SK-N-SH treated with all-trans-retinoic acid at 6 μM for 48 hours (cell line): Measurements from ENCODE around the gene SMC1B.

ENCODE experiments used
- ATAC-seq: fragments of 200-7000 bp; cut with Tn5 transposase; 3 replicates; pipeline ENCODE4 v1.9.1; 2020; ENCODE audit warnings: mild to moderate bottlenecking, moderate library complexity
- ARNTL ChIP-seq: fragments of 450-650 bp; formaldehyde crosslinking; IDR thresholded peaks from 2 replicates; pipeline ENCODE4 v1.5.0; 2020; ENCODE audit warnings: low read depth, mild to moderate bottlenecking, moderate library complexity, borderline replicate concordance
- CSDC2 ChIP-seq: fragments of 250-450 bp; sonication (Bioruptor Pico); IDR thresholded peaks from 2 replicates; pipeline ENCODE4 v1.5.0; 2020; ENCODE audit warnings: mild to moderate bottlenecking, moderate library complexity
- ESRRG ChIP-seq: fragments of 250-450 bp; sonication (Bioruptor Pico); IDR thresholded peaks from 2 replicates; pipeline ENCODE4 v1.6.1; 2021; ENCODE audit warnings: mild to moderate bottlenecking
- GLIS3 ChIP-seq: fragments of 250-450 bp; sonication (Bioruptor Pico); IDR thresholded peaks from 2 replicates; pipeline ENCODE4 v1.5.0; 2020; ENCODE audit warnings: mild to moderate bottlenecking, moderate library complexity
- ISL1 ChIP-seq: fragments of 250-450 bp; sonication (Bioruptor Pico); IDR thresholded peaks from 2 replicates; pipeline ENCODE4 v2.1.2; 2022; ENCODE audit warnings: mild to moderate bottlenecking, moderate library complexity
- OSR1 ChIP-seq: fragments of 250-450 bp; sonication (Bioruptor Pico); IDR thresholded peaks from 2 replicates; pipeline ENCODE4 v1.8.0; 2022; ENCODE audit warnings: moderate library complexity, mild to moderate bottlenecking, inconsistent platforms
- SNAI2 ChIP-seq: fragments of 250-450 bp; sonication (Bioruptor Pico); IDR thresholded peaks from 2 replicates; pipeline ENCODE4 v1.5.0; 2020; ENCODE audit warnings: mild to moderate bottlenecking, moderate library complexity
- TCF4 ChIP-seq: fragments of 250-450 bp; sonication (Bioruptor Pico); IDR thresholded peaks from 2 replicates; pipeline ENCODE4 v1.8.0; 2021; ENCODE audit warnings: mild to moderate bottlenecking, moderate library complexity, borderline replicate concordance
- TOX ChIP-seq: fragments of 250-450 bp; sonication (Bioruptor Pico); IDR thresholded peaks from 2 replicates; pipeline ENCODE4 v1.8.0; 2021; ENCODE audit warnings: mild to moderate bottlenecking, moderate library complexity, borderline replicate concordance
- ZFP3 ChIP-seq: fragments of 250-450 bp; sonication (Bioruptor Pico); IDR thresholded peaks from 2 replicates; pipeline ENCODE4 v1.5.0; 2020; ENCODE audit warnings: mild to moderate bottlenecking, moderate library complexity
- ZFP30 ChIP-seq: fragments of 450-650 bp; formaldehyde crosslinking; IDR thresholded peaks from 2 replicates; pipeline ENCODE4 v1.5.0; 2022; ENCODE audit warnings: mild to moderate bottlenecking, moderate library complexity
- ZNF565 ChIP-seq: fragments of 450-650 bp; formaldehyde crosslinking; conservative IDR thresholded peaks from 2 replicates; pipeline ENCODE4 v1.5.0; 2020; ENCODE audit warnings: low read depth, mild to moderate bottlenecking, moderate library complexity
- ZNF70 ChIP-seq: fragments of 450-650 bp; formaldehyde crosslinking; IDR thresholded peaks from 2 replicates; pipeline ENCODE4 v1.5.0; 2020; ENCODE audit warnings: mild to moderate bottlenecking, moderate library complexity
- ZNF8 ChIP-seq: fragments of 450-650 bp; formaldehyde crosslinking; IDR thresholded peaks from 2 replicates; pipeline ENCODE4 v1.5.0; 2020; ENCODE audit warnings: mild to moderate bottlenecking, moderate library complexity
- TF ChIP-seq, protein P1 (sequence below): fragments of 250-450 bp; sonication (Bioruptor Pico); IDR thresholded peaks from 2 replicates; pipeline ENCODE4 v1.8.0; 2020; ENCODE audit warnings: mild to moderate bottlenecking, moderate library complexity, borderline replicate concordance
- TF ChIP-seq, protein P2 (sequence below): fragments of 250-450 bp; sonication (Bioruptor Pico); IDR thresholded peaks from 2 replicates; pipeline ENCODE4 v1.5.1; 2020; ENCODE audit warnings: low read depth, mild to moderate bottlenecking, moderate library complexity
- TF ChIP-seq, protein P3 (sequence below): fragments of 250-450 bp; sonication (Bioruptor Pico); IDR thresholded peaks from 2 replicates; pipeline ENCODE4 v1.5.1; 2021; ENCODE audit warnings: mild to moderate bottlenecking, moderate library complexity
- TF ChIP-seq, protein P4 (sequence below): fragments of 250-450 bp; sonication (Bioruptor Pico); IDR thresholded peaks from 2 replicates; pipeline ENCODE4 v1.8.0; 2021; ENCODE audit warnings: low read depth, mild to moderate bottlenecking, moderate library complexity, borderline replicate concordance
- TF ChIP-seq, protein P5 (sequence below): fragments of 250-450 bp; sonication (Bioruptor Pico); IDR thresholded peaks from 2 replicates; pipeline ENCODE4 v1.5.0; 2020; ENCODE audit warnings: mild to moderate bottlenecking, moderate library complexity

The SMC1B gene

DNA sequence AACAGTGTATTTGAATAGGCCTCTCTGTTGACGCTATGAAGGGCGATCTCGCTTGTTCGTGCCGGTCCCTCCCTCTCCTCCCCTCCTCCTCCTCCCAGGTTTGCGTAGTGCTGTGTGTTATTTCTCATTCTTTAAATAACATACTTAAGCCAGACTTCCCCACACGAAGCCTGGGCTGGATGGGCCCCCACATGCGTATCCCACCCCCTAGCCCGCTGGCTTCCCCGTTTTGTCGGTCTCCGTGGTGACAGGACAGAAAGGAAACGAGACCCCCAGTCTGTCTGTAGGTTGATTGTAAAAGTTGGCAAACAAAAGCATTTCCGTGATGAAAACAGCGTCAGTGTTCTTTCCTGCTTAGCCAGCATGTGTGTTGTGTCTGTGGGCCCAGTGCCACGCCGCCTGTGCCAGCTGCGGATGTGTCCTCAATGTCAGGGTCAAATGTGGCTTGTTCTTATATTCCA, 76.4 kb downstream of the SMC1B start (continued):
- TF ChIP-seq TCF4 (no peak), GLIS3 (CRISPR knock-in tag) (no peak)

DNA sequence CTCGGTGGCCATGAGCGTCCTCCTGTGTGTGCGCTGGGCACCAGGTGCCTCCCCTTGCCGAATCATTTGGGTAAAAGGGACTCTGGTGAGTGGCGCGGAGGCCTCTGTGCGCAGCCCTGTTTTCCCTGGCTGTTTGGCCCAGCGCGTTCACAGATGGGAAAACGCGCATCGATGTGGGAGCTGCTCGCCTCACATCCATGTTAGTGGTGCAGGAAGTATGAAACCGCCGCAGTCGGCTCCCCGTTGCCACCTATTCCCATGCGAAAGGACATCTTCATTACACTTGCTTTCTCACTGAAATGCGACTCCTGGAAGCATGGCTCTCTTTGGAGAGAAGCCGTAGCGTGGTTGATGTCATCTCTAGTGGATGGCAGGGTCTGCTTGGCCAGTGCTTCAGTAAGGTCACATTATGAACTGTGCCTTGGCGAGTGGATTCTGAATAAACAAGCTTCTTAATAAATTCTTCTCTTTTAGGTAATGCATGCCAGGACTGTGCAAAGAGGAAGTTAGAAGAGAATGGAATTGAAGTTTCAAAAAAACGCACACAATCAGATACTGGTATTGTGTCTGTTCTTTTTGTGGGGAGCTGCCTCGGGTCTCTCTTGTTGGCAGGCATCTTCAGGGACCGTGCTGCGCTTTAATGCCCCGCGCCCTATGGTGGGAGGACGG, 77.4 kb downstream of the SMC1B start:
- no peak for ATAC-seq
- TF ChIP-seq TCF4 = no peak
- TF ChIP-seq, protein P1, sequence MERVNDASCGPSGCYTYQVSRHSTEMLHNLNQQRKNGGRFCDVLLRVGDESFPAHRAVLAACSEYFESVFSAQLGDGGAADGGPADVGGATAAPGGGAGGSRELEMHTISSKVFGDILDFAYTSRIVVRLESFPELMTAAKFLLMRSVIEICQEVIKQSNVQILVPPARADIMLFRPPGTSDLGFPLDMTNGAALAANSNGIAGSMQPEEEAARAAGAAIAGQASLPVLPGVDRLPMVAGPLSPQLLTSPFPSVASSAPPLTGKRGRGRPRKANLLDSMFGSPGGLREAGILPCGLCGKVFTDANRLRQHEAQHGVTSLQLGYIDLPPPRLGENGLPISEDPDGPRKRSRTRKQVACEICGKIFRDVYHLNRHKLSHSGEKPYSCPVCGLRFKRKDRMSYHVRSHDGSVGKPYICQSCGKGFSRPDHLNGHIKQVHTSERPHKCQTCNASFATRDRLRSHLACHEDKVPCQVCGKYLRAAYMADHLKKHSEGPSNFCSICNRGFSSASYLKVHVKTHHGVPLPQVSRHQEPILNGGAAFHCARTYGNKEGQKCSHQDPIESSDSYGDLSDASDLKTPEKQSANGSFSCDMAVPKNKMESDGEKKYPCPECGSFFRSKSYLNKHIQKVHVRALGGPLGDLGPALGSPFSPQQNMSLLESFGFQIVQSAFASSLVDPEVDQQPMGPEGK (CRISPR knock-in tag) = no peak
- no peak for TF ChIP-seq SNAI2 (CRISPR knock-in tag)
- TF ChIP-seq ZNF565 (CRISPR knock-in tag) = no peak
- TF ChIP-seq ARNTL (CRISPR knock-in tag) = no peak
- TF ChIP-seq ZFP3 = no peak
- TF ChIP-seq, protein P2, sequence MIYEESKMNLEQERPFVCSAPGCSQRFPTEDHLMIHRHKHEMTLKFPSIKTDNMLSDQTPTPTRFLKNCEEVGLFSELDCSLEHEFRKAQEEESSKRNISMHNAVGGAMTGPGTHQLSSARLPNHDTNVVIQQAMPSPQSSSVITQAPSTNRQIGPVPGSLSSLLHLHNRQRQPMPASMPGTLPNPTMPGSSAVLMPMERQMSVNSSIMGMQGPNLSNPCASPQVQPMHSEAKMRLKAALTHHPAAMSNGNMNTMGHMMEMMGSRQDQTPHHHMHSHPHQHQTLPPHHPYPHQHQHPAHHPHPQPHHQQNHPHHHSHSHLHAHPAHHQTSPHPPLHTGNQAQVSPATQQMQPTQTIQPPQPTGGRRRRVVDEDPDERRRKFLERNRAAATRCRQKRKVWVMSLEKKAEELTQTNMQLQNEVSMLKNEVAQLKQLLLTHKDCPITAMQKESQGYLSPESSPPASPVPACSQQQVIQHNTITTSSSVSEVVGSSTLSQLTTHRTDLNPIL (CRISPR knock-in tag) = no peak
- TF ChIP-seq ZFP30 (CRISPR knock-in tag) = no peak
- no peak for TF ChIP-seq ZNF70 (CRISPR knock-in tag)
- no peak for TF ChIP-seq ZNF8 (CRISPR knock-in tag)
- TF ChIP-seq CSDC2 (CRISPR knock-in tag) = no peak
- TF ChIP-seq, protein P3, sequence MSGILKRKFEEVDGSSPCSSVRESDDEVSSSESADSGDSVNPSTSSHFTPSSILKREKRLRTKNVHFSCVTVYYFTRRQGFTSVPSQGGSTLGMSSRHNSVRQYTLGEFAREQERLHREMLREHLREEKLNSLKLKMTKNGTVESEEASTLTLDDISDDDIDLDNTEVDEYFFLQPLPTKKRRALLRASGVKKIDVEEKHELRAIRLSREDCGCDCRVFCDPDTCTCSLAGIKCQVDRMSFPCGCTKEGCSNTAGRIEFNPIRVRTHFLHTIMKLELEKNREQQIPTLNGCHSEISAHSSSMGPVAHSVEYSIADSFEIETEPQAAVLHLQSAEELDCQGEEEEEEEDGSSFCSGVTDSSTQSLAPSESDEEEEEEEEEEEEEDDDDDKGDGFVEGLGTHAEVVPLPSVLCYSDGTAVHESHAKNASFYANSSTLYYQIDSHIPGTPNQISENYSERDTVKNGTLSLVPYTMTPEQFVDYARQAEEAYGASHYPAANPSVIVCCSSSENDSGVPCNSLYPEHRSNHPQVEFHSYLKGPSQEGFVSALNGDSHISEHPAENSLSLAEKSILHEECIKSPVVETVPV (CRISPR knock-in tag) = no peak
- no peak for TF ChIP-seq ISL1 (CRISPR knock-in tag)

DNA sequence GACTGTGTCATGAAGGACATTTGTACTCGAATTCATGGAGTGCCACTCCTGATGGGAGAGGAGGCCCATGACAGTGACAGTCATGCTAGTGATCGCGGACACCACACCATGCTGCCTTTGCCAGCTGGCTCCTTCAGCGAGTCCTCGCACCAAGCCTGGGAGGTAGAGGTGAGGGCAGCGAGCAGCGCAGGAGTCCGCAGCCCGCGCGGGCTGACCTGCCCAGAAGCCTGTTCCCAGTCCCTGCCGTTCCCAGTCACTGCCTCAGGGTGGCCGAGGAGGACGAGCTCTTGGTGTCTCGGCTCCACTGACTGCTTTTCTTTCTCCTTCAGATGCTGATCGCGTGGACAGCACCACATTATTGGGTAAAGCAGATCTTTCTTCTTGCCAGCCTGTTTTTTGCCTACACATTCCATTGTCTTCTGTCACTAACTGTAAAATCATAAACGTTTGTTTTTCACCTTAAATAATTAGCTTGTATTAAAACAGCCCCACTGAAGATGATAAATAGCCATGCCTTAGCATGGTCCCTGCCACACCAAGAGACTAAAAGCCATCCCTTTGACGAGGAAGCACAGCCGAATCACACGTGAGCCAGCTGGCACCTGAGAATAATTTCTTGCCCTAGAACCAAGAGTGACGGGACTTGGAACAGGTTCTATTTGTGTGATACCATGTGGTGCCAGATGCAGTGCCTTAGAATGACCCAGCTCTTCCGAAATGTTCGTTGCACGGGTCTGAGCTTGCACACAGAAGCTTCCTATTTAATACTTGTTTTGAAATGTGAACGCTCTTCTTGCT, 78.2 kb downstream of the SMC1B start:
- ATAC-seq = no peak
- TF ChIP-seq ESRRG (CRISPR knock-in tag) (no peak), ARNTL (CRISPR knock-in tag) (no peak), ZFP3 (no peak), TCF4 (no peak), ZNF70 (CRISPR knock-in tag) (no peak)
- TF ChIP-seq, protein P3 (CRISPR knock-in tag) = no peak
- TF ChIP-seq, protein P2 (CRISPR knock-in tag) = no peak

DNA sequence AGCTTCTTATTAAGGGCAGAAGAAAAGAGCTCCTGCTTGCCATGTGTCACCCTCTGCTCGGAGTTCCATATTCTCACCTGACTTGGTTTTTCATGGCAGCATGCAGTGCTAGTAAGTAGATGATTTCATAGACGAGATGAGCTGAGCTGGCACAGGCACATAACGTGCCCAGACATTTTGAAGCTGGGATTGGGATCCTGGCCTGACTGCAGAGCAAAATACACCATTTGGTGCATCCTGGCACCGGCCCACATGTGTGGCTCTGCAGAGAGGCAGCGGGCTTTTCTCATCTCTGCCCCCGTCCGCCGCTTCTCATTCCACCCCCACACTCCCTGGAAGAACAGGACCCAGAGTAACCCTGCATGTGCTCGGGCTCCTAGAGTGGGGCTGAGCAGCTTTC, 78.9 kb downstream of the SMC1B start:
- ATAC-seq = no peak
- TF ChIP-seq, protein P4, sequence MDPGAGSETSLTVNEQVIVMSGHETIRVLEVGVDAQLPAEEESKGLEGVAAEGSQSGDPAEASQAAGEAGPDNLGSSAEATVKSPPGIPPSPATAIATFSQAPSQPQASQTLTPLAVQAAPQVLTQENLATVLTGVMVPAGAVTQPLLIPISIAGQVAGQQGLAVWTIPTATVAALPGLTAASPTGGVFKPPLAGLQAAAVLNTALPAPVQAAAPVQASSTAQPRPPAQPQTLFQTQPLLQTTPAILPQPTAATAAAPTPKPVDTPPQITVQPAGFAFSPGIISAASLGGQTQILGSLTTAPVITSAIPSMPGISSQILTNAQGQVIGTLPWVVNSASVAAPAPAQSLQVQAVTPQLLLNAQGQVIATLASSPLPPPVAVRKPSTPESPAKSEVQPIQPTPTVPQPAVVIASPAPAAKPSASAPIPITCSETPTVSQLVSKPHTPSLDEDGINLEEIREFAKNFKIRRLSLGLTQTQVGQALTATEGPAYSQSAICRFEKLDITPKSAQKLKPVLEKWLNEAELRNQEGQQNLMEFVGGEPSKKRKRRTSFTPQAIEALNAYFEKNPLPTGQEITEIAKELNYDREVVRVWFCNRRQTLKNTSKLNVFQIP (CRISPR knock-in tag) = no peak
- TF ChIP-seq, protein P1 (CRISPR knock-in tag) = no peak
- TF ChIP-seq ARNTL (CRISPR knock-in tag) (no peak), TOX (CRISPR knock-in tag) (no peak), ZFP3 (no peak), ISL1 (CRISPR knock-in tag) (no peak), ZNF565 (CRISPR knock-in tag) (no peak), OSR1 (CRISPR knock-in tag) (no peak)
- TF ChIP-seq, protein P5, sequence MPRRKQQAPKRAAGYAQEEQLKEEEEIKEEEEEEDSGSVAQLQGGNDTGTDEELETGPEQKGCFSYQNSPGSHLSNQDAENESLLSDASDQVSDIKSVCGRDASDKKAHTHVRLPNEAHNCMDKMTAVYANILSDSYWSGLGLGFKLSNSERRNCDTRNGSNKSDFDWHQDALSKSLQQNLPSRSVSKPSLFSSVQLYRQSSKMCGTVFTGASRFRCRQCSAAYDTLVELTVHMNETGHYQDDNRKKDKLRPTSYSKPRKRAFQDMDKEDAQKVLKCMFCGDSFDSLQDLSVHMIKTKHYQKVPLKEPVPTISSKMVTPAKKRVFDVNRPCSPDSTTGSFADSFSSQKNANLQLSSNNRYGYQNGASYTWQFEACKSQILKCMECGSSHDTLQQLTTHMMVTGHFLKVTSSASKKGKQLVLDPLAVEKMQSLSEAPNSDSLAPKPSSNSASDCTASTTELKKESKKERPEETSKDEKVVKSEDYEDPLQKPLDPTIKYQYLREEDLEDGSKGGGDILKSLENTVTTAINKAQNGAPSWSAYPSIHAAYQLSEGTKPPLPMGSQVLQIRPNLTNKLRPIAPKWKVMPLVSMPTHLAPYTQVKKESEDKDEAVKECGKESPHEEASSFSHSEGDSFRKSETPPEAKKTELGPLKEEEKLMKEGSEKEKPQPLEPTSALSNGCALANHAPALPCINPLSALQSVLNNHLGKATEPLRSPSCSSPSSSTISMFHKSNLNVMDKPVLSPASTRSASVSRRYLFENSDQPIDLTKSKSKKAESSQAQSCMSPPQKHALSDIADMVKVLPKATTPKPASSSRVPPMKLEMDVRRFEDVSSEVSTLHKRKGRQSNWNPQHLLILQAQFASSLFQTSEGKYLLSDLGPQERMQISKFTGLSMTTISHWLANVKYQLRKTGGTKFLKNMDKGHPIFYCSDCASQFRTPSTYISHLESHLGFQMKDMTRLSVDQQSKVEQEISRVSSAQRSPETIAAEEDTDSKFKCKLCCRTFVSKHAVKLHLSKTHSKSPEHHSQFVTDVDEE (CRISPR knock-in tag) = no peak
